ENCODE data around the gene PRKN.

The PRKN gene

GRCh38 chr6:162270966-162271365, 456.6 kb downstream of the PRKN start:
- no peak for TF ChIP-seq REST (IDR thresholded peaks at IDR 0.05; ENCODE audit: insufficient replicate concordance, low read depth)
- TF ChIP-seq SPI1 (IDR thresholded peaks at IDR 0.05; ENCODE audit: borderline replicate concordance, low read depth) = no peak
- TF ChIP-seq POLR2AphosphoS5 (IDR thresholded peaks at IDR 0.05; ENCODE audit: low read depth) = no peak
- no peak for TF ChIP-seq CTCF (IDR thresholded peaks at IDR 0.05; ENCODE audit: insufficient read depth, low read length)
- TF ChIP-seq GABPA (IDR thresholded peaks at IDR 0.05; ENCODE audit: low read depth) = no peak
- DNase-seq (ENCODE audit: low read depth in 1 of 2, low spot score in 1 of 2) = no peak
- Histone ChIP-seq H3K4me3 (replicated peaks; ENCODE audit: insufficient read depth, low read length) (no peak overlapping the region), H3K27me3 (ENCODE audit: insufficient read depth, poor library complexity, severe bottlenecking) (no peaks in the 10 kb centered on the region), H3K27ac (replicated peaks) (no peak overlapping the region)

- TF ChIP-seq SPI1 (IDR thresholded peaks at IDR 0.05; ENCODE audit: borderline replicate concordance, low read depth) (no peak), GABPA (IDR thresholded peaks at IDR 0.05; ENCODE audit: low read depth) (no peak), CTCF (IDR thresholded peaks at IDR 0.05; ENCODE audit: insufficient read depth, low read length) (no peak), POLR2AphosphoS5 (IDR thresholded peaks at IDR 0.05; ENCODE audit: low read depth) (no peak), REST (IDR thresholded peaks at IDR 0.05; ENCODE audit: insufficient replicate concordance, low read depth) (no peak)
- H3K27me3 ChIP-seq (ENCODE audit: insufficient read depth, poor library complexity, severe bottlenecking) = no peaks in the 10 kb centered on the region
- H3K4me3 ChIP-seq (replicated peaks; ENCODE audit: insufficient read depth, low read length) = no peak overlapping the region
- H3K27ac ChIP-seq (replicated peaks) = no peak overlapping the region
- no peak for DNase-seq (ENCODE audit: low read depth in 1 of 2, low spot score in 1 of 2)
These were observed 459.9 kb downstream of the PRKN start for GRCh38 chr6:162267641-162268040.

- TF ChIP-seq GABPA (IDR thresholded peaks at IDR 0.05; ENCODE audit: low read depth) = no peak
- TF ChIP-seq POLR2AphosphoS5 (IDR thresholded peaks at IDR 0.05; ENCODE audit: low read depth) = no peak
- DNase-seq (ENCODE audit: low read depth in 1 of 2, low spot score in 1 of 2) = no peak
- Histone ChIP-seq H3K27me3 (ENCODE audit: insufficient read depth, poor library complexity, severe bottlenecking) (no peaks in the 10 kb centered on the region), H3K27ac (replicated peaks) (no peak overlapping the region), H3K4me3 (replicated peaks; ENCODE audit: insufficient read depth, low read length) (no peak overlapping the region)
These were observed 460.4 kb downstream of the PRKN start for GRCh38 chr6:162267126-162267525.

- DNase-seq (ENCODE audit: low read depth in 1 of 2, low spot score in 1 of 2) = no peak
- H3K27ac ChIP-seq (replicated peaks) = no peak overlapping the region
- H3K27me3 ChIP-seq (ENCODE audit: insufficient read depth, poor library complexity, severe bottlenecking) = no peaks in the 10 kb centered on the region
- no peak for TF ChIP-seq GABPA (IDR thresholded peaks at IDR 0.05; ENCODE audit: low read depth)
- TF ChIP-seq POLR2AphosphoS5 (IDR thresholded peaks at IDR 0.05; ENCODE audit: low read depth) = no peak
- TF ChIP-seq REST (IDR thresholded peaks at IDR 0.05; ENCODE audit: insufficient replicate concordance, low read depth) = no peak
- TF ChIP-seq CTCF (IDR thresholded peaks at IDR 0.05; ENCODE audit: insufficient read depth, low read length) = no peak
- no peak for TF ChIP-seq SPI1 (IDR thresholded peaks at IDR 0.05; ENCODE audit: borderline replicate concordance, low read depth)
- no peak overlapping the region for H3K4me3 ChIP-seq (replicated peaks; ENCODE audit: insufficient read depth, low read length)
These were observed 463.0 kb downstream of the PRKN start for GRCh38 chr6:162264581-162264980.
